Testis (tissue), 2 donors: Measurements from ENCODE around the gene YAE1.
"Not testable (repeated sequence)": the region's sequence is repeated elsewhere in the genome, so short reads cannot be mapped to it uniquely, and the experiment has no call there.

ENCODE experiments used
- POLR2A ChIP-seq: fragments of 450-650 bp; IDR thresholded peaks from one replicate; pipeline ENCODE4 v1.6.1; 2017; ENCODE audit warnings: antibody characterized with exemption, mild to moderate bottlenecking, moderate library complexity
- TF ChIP-seq, protein P1 (sequence below), 3 experiments: fragments of 450-650 bp in 2 of 3; fragments of 200-600 bp in 1 of 3; sonication (generic) in 1 of 3; IDR thresholded peaks; one replicate each; pipeline ENCODE4 v1.5.1; 2016 to 2019; ENCODE audit warnings: antibody characterized with exemption in 3 of 3, mild to moderate bottlenecking in 2 of 3, moderate library complexity in 1 of 3

- TF ChIP-seq, protein P1, sequence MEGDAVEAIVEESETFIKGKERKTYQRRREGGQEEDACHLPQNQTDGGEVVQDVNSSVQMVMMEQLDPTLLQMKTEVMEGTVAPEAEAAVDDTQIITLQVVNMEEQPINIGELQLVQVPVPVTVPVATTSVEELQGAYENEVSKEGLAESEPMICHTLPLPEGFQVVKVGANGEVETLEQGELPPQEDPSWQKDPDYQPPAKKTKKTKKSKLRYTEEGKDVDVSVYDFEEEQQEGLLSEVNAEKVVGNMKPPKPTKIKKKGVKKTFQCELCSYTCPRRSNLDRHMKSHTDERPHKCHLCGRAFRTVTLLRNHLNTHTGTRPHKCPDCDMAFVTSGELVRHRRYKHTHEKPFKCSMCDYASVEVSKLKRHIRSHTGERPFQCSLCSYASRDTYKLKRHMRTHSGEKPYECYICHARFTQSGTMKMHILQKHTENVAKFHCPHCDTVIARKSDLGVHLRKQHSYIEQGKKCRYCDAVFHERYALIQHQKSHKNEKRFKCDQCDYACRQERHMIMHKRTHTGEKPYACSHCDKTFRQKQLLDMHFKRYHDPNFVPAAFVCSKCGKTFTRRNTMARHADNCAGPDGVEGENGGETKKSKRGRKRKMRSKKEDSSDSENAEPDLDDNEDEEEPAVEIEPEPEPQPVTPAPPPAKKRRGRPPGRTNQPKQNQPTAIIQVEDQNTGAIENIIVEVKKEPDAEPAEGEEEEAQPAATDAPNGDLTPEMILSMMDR (IDR thresholded peaks at IDR 0.05) = not testable (repeated sequence)
- TF ChIP-seq POLR2A = not testable (repeated sequence)
These were observed 21.4 kb upstream of the YAE1 start for GRCh38 chr7:39544774-39545173.
